HG03045 (cell line): ENCODE results near the gene CBX7.

Experiments
- ATAC-seq: cut with Tn5 transposase; IDR thresholded peaks from one replicate; pipeline ENCODE4 v1.9.1; 2021; ENCODE audit warnings: mild to moderate bottlenecking, moderate library complexity; ENCODE audit not compliant: unreplicated experiment

CBX7 gene

DNA sequence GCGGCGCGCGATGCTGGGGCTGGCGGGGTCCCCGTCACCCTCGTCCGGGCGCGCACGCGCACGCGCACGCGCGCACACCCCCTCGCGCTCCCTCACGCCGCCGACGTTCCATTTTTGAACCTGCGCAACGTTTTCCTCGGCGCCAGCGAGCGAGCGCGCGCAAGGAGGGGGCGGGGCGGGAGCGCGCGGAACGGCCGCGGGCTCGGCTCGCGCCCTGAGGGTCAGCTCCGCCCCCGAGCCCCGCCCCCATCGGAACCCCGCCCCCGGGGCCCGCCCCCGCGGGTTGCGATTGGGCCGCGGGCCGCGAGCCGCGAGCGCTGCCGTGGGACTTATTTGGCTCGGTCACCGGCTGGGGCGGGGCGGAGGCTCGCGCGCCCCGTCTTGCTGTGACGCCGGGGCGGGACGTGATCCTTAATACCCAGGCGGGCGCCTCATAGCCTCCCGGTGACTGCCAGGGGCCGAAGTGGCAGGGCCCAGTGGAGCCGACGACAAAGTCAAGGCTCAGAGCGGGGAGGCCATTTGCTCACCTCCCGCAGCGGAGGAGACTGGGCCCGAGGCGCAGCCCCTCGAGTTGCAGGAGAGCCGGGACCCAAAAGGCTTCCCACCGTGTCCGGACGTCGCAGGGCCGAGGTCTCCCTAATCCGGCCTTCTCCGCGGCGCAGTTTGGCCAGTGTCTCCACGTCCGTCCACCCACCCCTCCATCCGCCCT, at the start of gene CBX7:
Gene CBX7, minus strand, starts transcription at position 170 of the 709 bp plus-strand sequence. CDS start 236 bp downstream, outside the sequence.
- ATAC-seq, result peak; percentile 78

GRCh38 chr22:39197578-39197977, 45.1 kb upstream of the CBX7 start:
- ATAC-seq, result no peak

DNA sequence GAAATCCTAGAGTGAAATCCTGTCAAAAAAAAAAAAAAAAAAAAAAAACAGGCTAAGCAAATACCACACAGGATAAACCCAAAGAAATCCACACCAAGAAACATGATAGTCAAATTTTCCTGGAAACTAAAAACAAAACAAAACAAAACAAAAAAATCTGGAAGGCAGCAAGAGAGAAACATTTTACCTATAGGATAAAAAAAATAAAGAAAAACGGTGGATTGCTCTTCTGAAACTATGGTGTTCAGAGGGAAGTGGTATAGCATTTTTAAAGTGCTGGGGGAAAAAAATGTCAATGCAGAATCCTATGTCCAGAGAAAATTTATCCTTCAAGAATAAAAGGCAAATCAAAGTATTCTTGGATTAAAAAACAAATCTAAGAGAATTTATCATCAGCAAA, 41.6 kb upstream of the CBX7 start:
- ATAC-seq, result no peak

- no peak for ATAC-seq
These were observed 36.3 kb upstream of the CBX7 start for GRCh38 chr22:39188809-39189208.

- ATAC-seq, result no peak
These were observed 33.1 kb upstream of the CBX7 start for GRCh38 chr22:39185601-39186012.

GRCh38 chr22:39184586-39185577, 32.4 kb upstream of the CBX7 start:
- no peak for ATAC-seq

GRCh38 chr22:39183991-39184585, 31.6 kb upstream of the CBX7 start:
- ATAC-seq, result no peak

DNA sequence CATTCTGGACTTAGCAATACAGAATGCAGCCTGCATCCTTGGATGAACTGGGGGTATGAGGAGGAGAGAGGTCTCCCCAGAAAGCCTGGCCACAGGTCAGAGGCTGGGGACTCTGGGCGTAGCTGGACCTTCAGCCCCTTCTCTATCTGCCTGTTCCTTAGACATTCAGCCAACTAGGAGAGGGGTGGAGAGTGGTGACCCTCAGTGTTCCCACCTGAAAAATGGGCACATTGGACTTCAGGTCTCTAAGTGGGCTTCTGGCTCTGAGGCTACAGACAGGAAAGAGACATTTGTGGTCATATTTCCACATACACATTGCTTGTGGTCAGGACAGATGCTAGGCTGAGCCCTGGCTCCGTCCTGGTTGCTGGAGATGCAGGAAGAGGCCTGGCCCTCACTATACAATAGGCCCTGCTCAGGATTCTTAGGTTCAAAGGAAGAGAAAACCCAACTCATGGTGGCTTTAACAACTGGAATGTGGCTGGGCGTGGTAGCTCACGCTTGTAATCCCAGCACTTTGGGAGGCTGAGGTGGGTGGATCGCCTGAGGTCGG, 30.1 kb upstream of the CBX7 start:
- no peak for ATAC-seq

DNA sequence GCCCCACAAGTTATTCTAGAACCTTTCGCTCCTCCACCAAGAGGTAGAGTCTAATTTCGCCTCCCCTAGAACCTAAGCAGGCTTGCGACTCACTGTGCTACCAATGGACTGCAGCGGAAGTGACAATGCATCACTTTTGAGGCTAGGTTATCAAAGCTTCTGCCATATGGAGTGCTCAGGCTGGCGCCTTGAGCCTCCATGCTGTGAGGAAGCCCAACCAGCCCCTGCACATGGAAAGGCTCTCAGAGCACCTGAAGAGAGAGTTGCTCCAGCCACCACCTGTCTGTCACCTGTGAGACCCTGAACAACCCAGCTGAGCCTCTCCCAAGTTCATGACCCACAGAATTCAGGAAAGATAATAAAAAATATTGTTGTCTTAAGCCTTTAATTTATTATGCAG, 29.3 kb upstream of the CBX7 start:
- no peak for ATAC-seq

DNA sequence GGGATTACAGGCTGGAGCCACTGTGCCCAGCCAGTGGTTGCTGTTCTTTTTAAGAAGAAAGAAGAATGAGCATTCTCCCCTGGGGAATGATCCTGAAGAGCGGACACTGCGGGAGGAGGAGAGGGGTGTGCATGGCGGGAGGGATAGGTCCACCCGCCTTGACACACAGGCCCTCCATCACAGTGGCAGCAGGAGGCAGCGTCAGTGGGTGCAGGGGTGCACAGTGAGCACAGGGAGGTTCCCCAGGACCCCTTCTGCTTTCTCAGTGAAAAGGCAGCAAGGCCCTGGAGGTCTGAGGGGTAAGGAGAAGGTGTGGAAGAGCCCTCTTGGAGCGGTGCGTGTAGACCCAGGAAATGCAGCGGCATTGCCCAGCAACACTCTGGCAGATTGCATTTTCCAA, 28.9 kb upstream of the CBX7 start:
- ATAC-seq, result no peak

DNA sequence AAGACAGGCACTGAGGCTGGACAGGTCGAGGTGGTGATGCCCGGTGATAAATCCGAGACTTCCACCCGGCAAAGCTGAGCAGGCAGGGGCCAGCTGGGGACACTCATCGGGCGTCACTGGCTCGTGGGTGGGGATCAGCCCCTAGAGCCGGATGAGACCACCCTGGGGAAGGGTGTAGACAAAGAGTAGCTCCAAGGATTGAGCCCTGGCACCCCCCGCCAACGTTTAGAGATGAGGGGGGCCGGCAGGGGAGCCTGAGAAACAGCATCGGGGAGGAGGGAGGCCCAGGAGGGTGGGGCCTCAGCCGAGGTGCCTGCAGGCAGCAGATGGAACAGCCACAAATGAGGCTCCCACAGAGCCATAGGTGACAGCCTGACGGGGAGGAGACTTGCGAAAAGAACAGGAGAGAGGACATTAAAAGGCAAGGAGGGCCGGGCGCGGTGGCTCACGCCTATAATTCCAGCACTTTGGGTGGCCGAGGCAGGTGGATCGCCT, 27.4 kb upstream of the CBX7 start:
- ATAC-seq, result no peak

GRCh38 chr22:39179401-39179827, 26.9 kb upstream of the CBX7 start:
- no peak for ATAC-seq

- no peak for ATAC-seq
These were observed 26.0 kb upstream of the CBX7 start for GRCh38 chr22:39178206-39179111.

DNA sequence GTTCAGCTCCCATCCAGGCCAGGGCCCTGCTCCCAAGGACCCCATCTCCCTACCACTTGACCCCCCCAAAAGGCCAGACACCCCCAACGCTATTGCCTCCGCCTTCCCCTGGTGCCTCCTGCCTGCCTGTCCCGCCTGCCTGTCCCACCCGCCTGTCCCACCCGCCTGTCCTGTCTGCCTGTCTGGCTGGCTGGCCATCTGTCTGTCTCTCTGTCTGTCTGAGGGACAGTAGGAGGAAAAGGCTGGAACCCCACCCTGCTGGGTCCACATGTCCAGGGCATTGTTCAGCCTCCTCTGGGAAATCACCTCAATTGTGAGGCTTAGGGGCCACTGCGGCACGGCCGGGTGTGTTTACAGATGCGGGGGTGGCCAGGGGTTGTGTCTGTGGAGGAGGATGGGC, 25.3 kb upstream of the CBX7 start:
- ATAC-seq, result no peak

- no peak for ATAC-seq
These were observed 24.9 kb upstream of the CBX7 start for GRCh38 chr22:39177456-39177775.

DNA sequence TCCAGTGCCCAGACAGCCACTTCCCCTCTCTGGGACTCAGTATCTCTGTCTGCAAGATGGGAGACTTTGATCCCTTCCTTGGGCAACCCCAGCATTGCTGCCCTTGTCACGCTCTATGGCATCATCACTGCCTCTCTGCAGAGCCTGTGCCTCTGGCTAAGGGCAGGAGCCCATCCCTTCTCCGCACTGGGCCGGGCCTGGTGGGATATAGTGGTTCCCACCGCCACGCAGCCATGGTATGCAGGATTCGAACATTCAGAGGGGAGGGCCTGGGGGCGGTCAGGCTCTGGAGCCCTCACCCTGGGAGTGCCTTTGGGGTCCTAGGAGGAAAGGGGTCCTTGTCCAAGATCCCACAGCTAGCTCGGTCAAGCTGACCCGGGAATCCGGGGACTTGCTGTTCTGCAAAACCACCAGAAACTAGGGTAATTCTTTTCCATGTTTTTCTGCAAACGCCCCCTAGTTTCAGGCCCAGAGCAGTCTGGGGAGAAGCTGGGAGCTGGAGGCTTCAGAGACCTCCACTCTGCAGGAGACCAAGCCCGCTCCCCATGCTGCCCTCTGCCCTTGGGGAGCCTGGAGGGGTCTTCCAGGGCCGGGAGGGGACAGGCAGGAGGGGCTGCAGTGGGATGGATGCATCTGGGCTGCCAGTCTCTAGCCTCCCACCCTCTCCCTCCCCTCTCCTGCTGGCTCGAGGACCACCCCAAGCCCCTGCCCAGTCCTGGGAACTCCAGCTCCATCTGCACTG, 24.4 kb upstream of the CBX7 start:
- ATAC-seq, result no peak

DNA sequence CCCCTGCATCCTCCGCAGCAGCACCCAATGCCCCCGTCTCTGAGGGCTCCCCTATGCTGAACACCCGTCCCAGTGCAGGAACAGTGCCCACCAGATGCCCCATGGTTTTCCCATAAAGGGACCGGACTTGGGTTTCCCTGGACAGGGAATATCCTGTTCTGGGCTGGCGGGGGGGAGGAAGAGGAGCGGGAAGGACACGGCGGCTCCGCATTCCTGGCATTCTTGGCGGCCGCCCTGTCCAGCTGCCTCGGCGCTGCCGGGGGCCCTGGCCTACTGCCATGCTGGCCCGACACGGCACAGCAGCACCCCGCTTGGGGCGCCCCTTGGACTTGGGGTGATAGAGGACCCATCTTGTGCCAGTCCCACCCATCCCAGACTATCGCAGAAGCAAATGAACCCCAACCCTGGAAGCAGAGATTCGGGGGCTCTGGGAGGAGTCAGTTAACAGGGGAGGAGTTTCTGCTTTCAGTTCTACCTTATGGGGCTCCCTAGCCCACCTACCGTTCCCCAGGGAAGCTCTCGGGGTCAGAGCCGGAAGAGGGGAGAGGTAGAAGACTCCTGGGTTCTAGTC, 23.7 kb upstream of the CBX7 start:
- ATAC-seq, result no peak

DNA sequence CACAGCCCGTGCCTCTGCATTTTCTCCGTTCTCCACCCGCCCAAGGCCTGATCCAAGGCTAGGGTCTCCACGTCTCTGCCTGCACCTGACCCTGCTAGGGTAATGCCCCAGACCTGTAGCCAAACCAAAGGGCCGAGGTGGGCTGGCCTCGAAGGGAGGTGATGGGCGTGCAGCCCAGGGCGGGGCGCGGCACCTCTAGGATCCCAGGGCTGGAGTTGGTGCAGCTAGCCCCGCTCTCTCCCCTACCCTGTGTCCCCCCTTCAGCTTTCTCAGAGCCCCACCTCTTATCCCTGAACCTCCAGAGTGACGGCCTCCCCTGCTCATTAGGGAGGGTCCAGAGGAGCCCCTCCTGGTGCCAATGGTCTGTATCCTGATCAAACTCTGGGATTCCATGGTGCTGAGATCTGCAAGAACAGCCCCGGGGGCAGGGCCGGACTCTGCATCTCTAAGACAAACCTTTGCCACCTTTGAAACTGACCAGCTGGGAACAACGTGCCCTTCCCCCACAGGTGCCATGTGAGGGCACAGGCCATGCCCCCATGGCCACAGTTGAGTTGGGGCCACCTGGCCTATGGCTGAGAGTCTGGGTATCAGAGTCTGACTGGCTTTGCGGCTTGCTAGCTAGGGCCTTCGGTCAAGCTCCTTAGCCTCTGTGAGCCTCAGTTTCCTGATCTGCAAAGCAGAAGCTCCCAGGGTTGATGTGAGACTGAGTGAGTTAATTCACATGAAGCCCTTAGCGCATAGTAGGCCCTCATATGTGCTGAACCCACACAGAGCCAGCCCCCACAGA, 23.1 kb upstream of the CBX7 start:
- ATAC-seq, result no peak
